ENCODE measurements around the gene SDF2. TPM values are rescaled to one million over a fixed set of nuclear protein-coding genes. Genes with fewer than 3 reads are reported as not detected.

The SDF2 gene
- total and polyA plus RNA-seq, 8 donors: 38.7 to 88.1 (median 44.5) TPM

- 88 to 96% (median 93%) methylated on average over 3 of the region's 3 CpGs for WGBS, 5 donors
- no peaks in the 10 kb centered on the region for H3K4me1 ChIP-seq
- H3K9me3 ChIP-seq: no peaks in the 10 kb centered on the region
- intact Hi-C loops (cut with DNase I; ENCODE audit: low total_unique reads): no loop called here
- TF ChIP-seq EP300 (IDR thresholded peaks at IDR 0.05): no peak
- no peak for TF ChIP-seq POLR2AphosphoS5 (IDR thresholded peaks at IDR 0.05)
- TF ChIP-seq POLR2A (IDR thresholded peaks at IDR 0.05): no peak
- no peak for TF ChIP-seq CTCF (IDR thresholded peaks at IDR 0.05)
- H3K4me3 ChIP-seq: no peak overlapping the region
- H3K27me3 ChIP-seq: no peaks in the 10 kb centered on the region
- no peak for DNase-seq
- H3K27ac ChIP-seq: no peak overlapping the region
- peaks cover 72 to 100% (median 100%) of the 10 kb centered on the region in 4 donors for H3K36me3 ChIP-seq
Measured at GRCh38 chr17:28622186-28622585, 39.5 kb downstream of the SDF2 start.

GRCh38 chr17:28620010-28620409 lies 41.7 kb downstream of the SDF2 start:
- DNase-seq: no peak
- intact Hi-C loops (cut with DNase I; ENCODE audit: low total_unique reads): no loop called here
- H3K4me1 ChIP-seq: no peaks in the 10 kb centered on the region
- H3K27ac ChIP-seq: no peak overlapping the region
- no peak for TF ChIP-seq POLR2A (IDR thresholded peaks at IDR 0.05)
- TF ChIP-seq CTCF (IDR thresholded peaks at IDR 0.05): no peak
- no peak for TF ChIP-seq POLR2AphosphoS5 (IDR thresholded peaks at IDR 0.05)
- H3K27me3 ChIP-seq: no peaks in the 10 kb centered on the region
- peaks cover 91 to 100% (median 100%) of the 10 kb centered on the region in 4 donors for H3K36me3 ChIP-seq
- no peaks in the 10 kb centered on the region for H3K9me3 ChIP-seq
- no peak overlapping the region for H3K4me3 ChIP-seq
- 79 to 86% (median 82%) methylated on average over 2 of the region's 2 CpGs for WGBS, 5 donors

- Histone ChIP-seq H3K36me3 (peaks cover 91 to 100% (median 100%) of the 10 kb centered on the region in 4 donors), H3K4me3 (no peak overlapping the region), H3K27me3 (no peaks in the 10 kb centered on the region), H3K27ac (no peak overlapping the region), H3K4me1 (peaks cover 0 to 6% (median under 1%) of the 10 kb centered on the region in 4 donors), H3K9me3 (no peaks in the 10 kb centered on the region)
- no peak for DNase-seq
- intact Hi-C loops (cut with DNase I; ENCODE audit: low total_unique reads): no loop called here
- 91 to 100% (median 95%) methylated on average over 3 of the region's 3 CpGs for WGBS, 5 donors
- TF ChIP-seq POLR2A (IDR thresholded peaks at IDR 0.05) (no peak), POLR2AphosphoS5 (IDR thresholded peaks at IDR 0.05) (no peak)
Measured at GRCh38 chr17:28618464-28618863, 43.2 kb downstream of the SDF2 start.

GRCh38 chr17:28616281-28616680 lies 45.4 kb downstream of the SDF2 start:
- Histone ChIP-seq H3K4me1 (peaks cover 0 to 14% (median 4%) of the 10 kb centered on the region in 4 donors), H3K27me3 (no peaks in the 10 kb centered on the region), H3K27ac (no peak overlapping the region), H3K4me3 (no peak overlapping the region), H3K36me3 (peaks cover 71 to 97% (median 88%) of the 10 kb centered on the region in 4 donors), H3K9me3 (no peaks in the 10 kb centered on the region)
- TF ChIP-seq POLR2AphosphoS5 (IDR thresholded peaks at IDR 0.05): no peak
- TF ChIP-seq EP300 (IDR thresholded peaks at IDR 0.05): no peak
- TF ChIP-seq CTCF (IDR thresholded peaks at IDR 0.05): no peak
- TF ChIP-seq POLR2A (IDR thresholded peaks at IDR 0.05): no peak
- DNase-seq: no peak
- WGBS, 5 donors: 77 to 85% (median 81%) methylated on average over 7 of the region's 7 CpGs
- intact Hi-C loops (cut with DNase I; ENCODE audit: low total_unique reads): no loop called here

- 87 to 92% (median 91%) methylated on average over 4 of the region's 4 CpGs for WGBS, 5 donors
- Histone ChIP-seq H3K36me3 (peaks cover 62 to 88% (median 88%) of the 10 kb centered on the region in 4 donors), H3K4me1 (peaks cover 0 to 14% (median 4%) of the 10 kb centered on the region in 4 donors), H3K9me3 (no peaks in the 10 kb centered on the region), H3K27me3 (no peaks in the 10 kb centered on the region), H3K27ac (no peak overlapping the region), H3K4me3 (no peak overlapping the region)
- TF ChIP-seq CTCF (IDR thresholded peaks at IDR 0.05) (no peak), EP300 (IDR thresholded peaks at IDR 0.05) (no peak), POLR2A (IDR thresholded peaks at IDR 0.05) (no peak), POLR2AphosphoS5 (IDR thresholded peaks at IDR 0.05) (no peak)
- intact Hi-C loops (cut with DNase I; ENCODE audit: low total_unique reads): no loop called here
- no peak for DNase-seq
Measured at GRCh38 chr17:28615260-28615940, 46.3 kb downstream of the SDF2 start.

Measured in stomach (tissue), 9 donors.